Panc1 (cell line): ENCODE measurements around the gene SLCO4A1. TPM values are rescaled to one million over a fixed set of nuclear protein-coding genes. Genes with fewer than 3 reads are reported as not detected.

Source experiments
- ATAC-seq: fragments of 200-7000 bp; cut with Tn5 transposase; 2 replicates; pipeline ENCODE4 v1.9.1; 2020; ENCODE audit warnings: mild to moderate bottlenecking, moderate library complexity
- BruUV-seq: library from RNA; stranded (reverse); fragments of 400-500 nt; replicated peaks from 2 replicates; lab custom pipeline; 2021; lab: Mats Ljungman, UMichigan
- CTCF ChIA-PET: fragments of 300-600 bp; sonication (Branson Sonifier 250); formaldehyde crosslinking; loops from one replicate; lab custom pipeline; 2022; ENCODE audit warnings: antibody characterized with exemption; lab: Charles Lee
- POLR2A ChIA-PET: fragments of 300-600 bp; sonication (Branson Sonifier 250); formaldehyde crosslinking; loops from one replicate; lab custom pipeline; 2022; ENCODE audit warnings: antibody characterized with exemption; lab: Charles Lee
- DNase-seq: peaks from one replicate; pipeline ENCODE4 v3.0.0-alpha.2; 2010; ENCODE audit warnings: low read depth, low spot score
- H3K27ac ChIP-seq: 2 replicates; pipeline ENCODE4 v1.5.1; 2011; ENCODE audit warnings: mild to moderate bottlenecking, low read length, inconsistent platforms
- H3K27me3 ChIP-seq: fragments of 200-500 bp; sonication (Bioruptor generic); 2 replicates; pipeline ENCODE4 v1.6.0; 2014; ENCODE audit warnings: low read length, inconsistent platforms; ENCODE audit not compliant: control insufficient read depth, insufficient read depth
- H3K36me3 ChIP-seq: fragments of 200-500 bp; sonication (Bioruptor generic); 2 replicates; pipeline ENCODE4 v1.5.1; 2014; ENCODE audit warnings: inconsistent platforms, mild to moderate bottlenecking, low read length, moderate library complexity; ENCODE audit not compliant: control insufficient read depth, insufficient read depth
- H3K4me1 ChIP-seq: 2 replicates; pipeline ENCODE4 v1.5.1; 2011; ENCODE audit warnings: inconsistent platforms, mild to moderate bottlenecking, low read length, moderate library complexity; ENCODE audit not compliant: control insufficient read depth, insufficient read depth
- H3K4me3 ChIP-seq, 2 experiments: 2 replicates each; pipeline ENCODE4 v1.5.1; 2011 to 2012; ENCODE audit warnings: low read depth in 2 of 2, low read length in 2 of 2, mild to moderate bottlenecking in 2 of 2, inconsistent platforms in 1 of 2, moderate library complexity in 1 of 2
- H3K9me3 ChIP-seq: fragments of 200-500 bp; sonication (Bioruptor generic); 2 replicates; pipeline ENCODE4 v1.5.1; 2014; ENCODE audit warnings: low read depth, mild to moderate bottlenecking, inconsistent platforms, low read length, moderate library complexity; ENCODE audit not compliant: control insufficient read depth, insufficient read depth
- POLR2AphosphoS5 ChIP-seq: IDR thresholded peaks from 2 replicates; pipeline ENCODE4 v1.6.1; 2012; ENCODE audit warnings: mild to moderate bottlenecking, low read depth, low read length, moderate library complexity
- SIN3A ChIP-seq: IDR thresholded peaks from 2 replicates; pipeline ENCODE4 v1.6.1; 2012; ENCODE audit warnings: low read depth, mild to moderate bottlenecking, low read length, moderate library complexity, borderline replicate concordance; ENCODE audit not compliant: insufficient read depth
- TCF7L2 ChIP-seq: IDR thresholded peaks from 2 replicates; pipeline ENCODE4 v1.6.1; 2011; ENCODE audit warnings: mild to moderate bottlenecking, low read depth, low read length, inconsistent platforms
- in situ Hi-C: cut with HindIII; loops from 2 replicates; pipeline ENCODE4 v1.10.0; 2016; ENCODE audit warnings: low sequenced_read_pairs, low pct_unique_long_range_greater_than_20kb
- intact Hi-C: fragments of 100-400 bp; cut with micrococcal nuclease; formaldehyde crosslinking; loops from one replicate; pipeline ENCODE4 v1.10.0; 2022; ENCODE audit not compliant: unreplicated experiment
- total RNA-seq: library from RNA; stranded (reverse); gene quantifications from one replicate; pipeline ENCODE4 v1.2.1, GENCODE V29; 2021; ENCODE audit not compliant: unreplicated experiment
- TF ChIP-seq, protein P1 (sequence below): fragments of 450-650 bp; IDR thresholded peaks from 2 replicates; pipeline ENCODE4 v1.5.1; 2017; ENCODE audit warnings: mild to moderate bottlenecking
- TF ChIP-seq, protein P2 (sequence below), 2 experiments: IDR thresholded peaks; 2 replicates each; pipeline ENCODE4 v1.6.1; 2011 to 2012; ENCODE audit warnings: low read depth in 2 of 2, control low read depth in 1 of 2, low read length in 1 of 2, mild to moderate bottlenecking in 1 of 2, moderate library complexity in 1 of 2; ENCODE audit not compliant: insufficient read depth in 1 of 2

Gene SLCO4A1
- total RNA-seq, 1 experiment from 2014 or later = 167 TPM

DNA sequence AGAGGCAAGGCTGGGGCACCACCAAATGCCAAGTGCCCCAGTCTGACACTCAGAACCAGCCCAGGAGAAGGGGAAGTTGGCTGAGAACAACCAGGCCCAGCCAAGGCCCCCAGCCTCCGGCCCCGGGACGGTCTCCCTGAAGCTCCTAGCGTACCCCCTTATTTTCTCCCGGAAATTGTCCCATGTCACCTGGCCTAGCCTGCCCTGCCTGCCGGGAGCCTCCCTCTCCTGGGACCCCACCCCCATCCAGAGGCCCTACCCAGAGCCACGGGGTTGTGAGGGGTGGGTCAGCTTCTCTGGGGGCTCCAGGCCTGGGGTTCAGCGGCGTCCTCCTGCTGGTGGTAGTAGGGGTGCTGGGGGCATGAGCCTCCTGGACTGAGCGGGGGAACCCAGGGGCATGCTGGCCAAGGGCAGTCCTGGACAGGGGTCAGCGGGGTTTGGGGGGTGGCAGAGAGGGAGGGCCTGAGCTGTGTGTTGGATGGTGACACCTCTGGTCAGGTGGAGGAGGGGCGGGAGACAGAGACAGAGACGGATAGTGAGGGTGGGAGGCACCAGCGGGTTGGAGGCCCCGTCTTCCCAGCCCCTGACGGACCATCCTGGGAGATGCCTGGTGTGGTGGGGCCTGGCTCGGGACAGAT is 7.9 kb upstream of the SLCO4A1 start:
- in situ Hi-C loops (no loop called here), intact Hi-C loops (no loop called here)
- Histone ChIP-seq H3K4me3 (no peak overlapping the region), H3K36me3 (no peaks in the 10 kb centered on the region), H3K4me1 (peaks cover 44% of the 10 kb centered on the region), H3K27me3 (no peaks in the 10 kb centered on the region), H3K9me3 (no peaks in the 10 kb centered on the region), H3K27ac (peak overlapping the region; percentile 57)
- DNase-seq (no peak), ATAC-seq (no peak)
- no TSS peak for BruUV-seq
- ChIA-PET CTCF (no interaction called here), POLR2A (no interaction called here)
- TF ChIP-seq SIN3A (no peak), POLR2AphosphoS5 (no peak), TCF7L2 (no peak)
- TF ChIP-seq, protein P1, sequence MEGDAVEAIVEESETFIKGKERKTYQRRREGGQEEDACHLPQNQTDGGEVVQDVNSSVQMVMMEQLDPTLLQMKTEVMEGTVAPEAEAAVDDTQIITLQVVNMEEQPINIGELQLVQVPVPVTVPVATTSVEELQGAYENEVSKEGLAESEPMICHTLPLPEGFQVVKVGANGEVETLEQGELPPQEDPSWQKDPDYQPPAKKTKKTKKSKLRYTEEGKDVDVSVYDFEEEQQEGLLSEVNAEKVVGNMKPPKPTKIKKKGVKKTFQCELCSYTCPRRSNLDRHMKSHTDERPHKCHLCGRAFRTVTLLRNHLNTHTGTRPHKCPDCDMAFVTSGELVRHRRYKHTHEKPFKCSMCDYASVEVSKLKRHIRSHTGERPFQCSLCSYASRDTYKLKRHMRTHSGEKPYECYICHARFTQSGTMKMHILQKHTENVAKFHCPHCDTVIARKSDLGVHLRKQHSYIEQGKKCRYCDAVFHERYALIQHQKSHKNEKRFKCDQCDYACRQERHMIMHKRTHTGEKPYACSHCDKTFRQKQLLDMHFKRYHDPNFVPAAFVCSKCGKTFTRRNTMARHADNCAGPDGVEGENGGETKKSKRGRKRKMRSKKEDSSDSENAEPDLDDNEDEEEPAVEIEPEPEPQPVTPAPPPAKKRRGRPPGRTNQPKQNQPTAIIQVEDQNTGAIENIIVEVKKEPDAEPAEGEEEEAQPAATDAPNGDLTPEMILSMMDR = no peak
- TF ChIP-seq, protein P2, sequence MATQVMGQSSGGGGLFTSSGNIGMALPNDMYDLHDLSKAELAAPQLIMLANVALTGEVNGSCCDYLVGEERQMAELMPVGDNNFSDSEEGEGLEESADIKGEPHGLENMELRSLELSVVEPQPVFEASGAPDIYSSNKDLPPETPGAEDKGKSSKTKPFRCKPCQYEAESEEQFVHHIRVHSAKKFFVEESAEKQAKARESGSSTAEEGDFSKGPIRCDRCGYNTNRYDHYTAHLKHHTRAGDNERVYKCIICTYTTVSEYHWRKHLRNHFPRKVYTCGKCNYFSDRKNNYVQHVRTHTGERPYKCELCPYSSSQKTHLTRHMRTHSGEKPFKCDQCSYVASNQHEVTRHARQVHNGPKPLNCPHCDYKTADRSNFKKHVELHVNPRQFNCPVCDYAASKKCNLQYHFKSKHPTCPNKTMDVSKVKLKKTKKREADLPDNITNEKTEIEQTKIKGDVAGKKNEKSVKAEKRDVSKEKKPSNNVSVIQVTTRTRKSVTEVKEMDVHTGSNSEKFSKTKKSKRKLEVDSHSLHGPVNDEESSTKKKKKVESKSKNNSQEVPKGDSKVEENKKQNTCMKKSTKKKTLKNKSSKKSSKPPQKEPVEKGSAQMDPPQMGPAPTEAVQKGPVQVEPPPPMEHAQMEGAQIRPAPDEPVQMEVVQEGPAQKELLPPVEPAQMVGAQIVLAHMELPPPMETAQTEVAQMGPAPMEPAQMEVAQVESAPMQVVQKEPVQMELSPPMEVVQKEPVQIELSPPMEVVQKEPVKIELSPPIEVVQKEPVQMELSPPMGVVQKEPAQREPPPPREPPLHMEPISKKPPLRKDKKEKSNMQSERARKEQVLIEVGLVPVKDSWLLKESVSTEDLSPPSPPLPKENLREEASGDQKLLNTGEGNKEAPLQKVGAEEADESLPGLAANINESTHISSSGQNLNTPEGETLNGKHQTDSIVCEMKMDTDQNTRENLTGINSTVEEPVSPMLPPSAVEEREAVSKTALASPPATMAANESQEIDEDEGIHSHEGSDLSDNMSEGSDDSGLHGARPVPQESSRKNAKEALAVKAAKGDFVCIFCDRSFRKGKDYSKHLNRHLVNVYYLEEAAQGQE (IDR thresholded peaks at IDR 0.05; ENCODE audit: insufficient read depth in 1 of 2, low read depth in 2 of 2, low read length in 1 of 2) = no peak

DNA sequence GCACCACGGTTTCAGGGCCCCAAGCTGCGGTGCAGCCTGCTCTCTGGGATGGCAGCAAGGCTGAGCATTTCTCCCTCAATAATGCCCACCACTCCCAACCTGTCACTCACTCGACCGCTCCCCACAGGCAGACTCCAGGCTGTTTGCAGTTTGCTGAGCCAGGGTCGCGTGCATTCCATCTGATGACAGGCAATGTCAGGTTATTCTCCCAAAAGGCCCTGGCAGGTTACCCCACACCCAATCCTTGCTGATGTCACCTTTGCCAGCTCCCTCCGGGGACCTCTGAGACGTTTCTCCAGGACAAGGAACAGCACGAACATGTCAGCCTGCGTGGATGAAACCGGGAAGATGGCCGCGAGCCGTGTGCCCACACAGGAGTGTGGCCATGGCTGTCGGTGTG is 7.1 kb upstream of the SLCO4A1 start:
- CTCF ChIA-PET = no interaction called here
- in situ Hi-C loops (no loop called here), intact Hi-C loops (no loop called here)
- no peak for DNase-seq
- H3K4me1 ChIP-seq = peaks cover 42% of the 10 kb centered on the region
- TF ChIP-seq, protein P2 (IDR thresholded peaks at IDR 0.05; ENCODE audit: insufficient read depth in 1 of 2, low read depth in 2 of 2, low read length in 1 of 2) = no peak
- no peak for TF ChIP-seq POLR2AphosphoS5
- TF ChIP-seq, protein P1 = no peak
- H3K27ac ChIP-seq = peak overlapping the region; percentile 57; the same call in 1 of the 2 replicates
- POLR2A ChIA-PET = no interaction called here
- H3K27me3 ChIP-seq = no peaks in the 10 kb centered on the region
- H3K36me3 ChIP-seq = no peaks in the 10 kb centered on the region
- no TSS peak for BruUV-seq
- H3K4me3 ChIP-seq = no peak overlapping the region
- no peak for ATAC-seq
- no peaks in the 10 kb centered on the region for H3K9me3 ChIP-seq
